Measurements from ENCODE around the gene BNC2. TPM values are rescaled to one million over a fixed set of nuclear protein-coding genes. Genes with fewer than 3 reads are reported as not detected.

Gene BNC2
- polyA plus RNA-seq, 1 donor, result 5.3 TPM

DNA sequence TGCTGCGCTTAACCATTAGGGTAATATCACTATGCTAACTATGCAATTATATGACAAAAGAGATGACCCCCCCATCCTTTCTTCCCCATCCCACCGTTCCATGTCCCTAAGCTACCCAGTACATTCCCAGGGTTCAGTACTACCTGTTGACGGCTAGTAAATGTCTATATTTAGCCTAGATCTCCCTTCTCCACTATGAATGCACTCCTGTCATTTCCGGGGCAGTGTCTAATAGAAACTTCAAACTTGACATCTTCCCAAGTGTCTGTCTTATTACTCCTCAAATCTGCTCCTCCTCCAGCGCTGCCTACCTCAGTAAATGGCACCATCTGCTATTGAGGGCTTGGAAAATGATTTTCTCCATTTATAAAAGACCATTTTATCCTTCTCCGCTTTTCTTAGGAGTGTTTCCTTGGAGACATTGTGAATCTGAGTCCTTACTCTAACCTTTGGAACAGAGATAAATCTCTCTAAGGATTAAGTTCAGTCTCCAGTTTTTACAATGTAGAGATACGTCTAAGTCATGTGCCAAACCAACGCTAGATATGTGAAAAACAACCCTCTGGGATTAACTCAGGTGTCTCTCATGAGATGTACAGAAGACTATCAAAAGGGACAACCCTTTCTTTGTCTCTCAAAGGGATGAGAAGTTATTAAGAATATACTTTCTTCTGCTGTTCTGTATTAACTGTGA is 114.9 kb downstream of the BNC2 start:
- no peak for DNase-seq

DNA sequence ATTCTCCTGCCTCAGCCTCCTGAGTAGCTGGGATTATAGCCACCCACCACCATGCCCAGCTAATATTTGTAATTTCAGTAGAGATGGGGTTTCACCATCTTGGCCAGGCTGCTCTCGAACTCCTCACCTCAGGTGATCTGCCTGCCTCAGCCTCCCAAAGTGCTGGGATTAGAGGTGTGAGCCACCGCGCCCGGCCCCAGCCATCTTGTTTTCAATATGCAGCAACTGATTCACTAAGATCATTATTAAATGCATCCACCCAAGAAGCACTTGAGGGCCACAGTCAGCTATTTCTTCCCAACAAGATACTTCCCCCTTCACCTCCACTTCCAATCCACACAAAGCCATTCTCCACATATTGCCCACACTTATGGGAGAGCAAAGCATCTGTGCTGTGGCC is 115.8 kb downstream of the BNC2 start:
- DNase-seq, result no peak

DNA sequence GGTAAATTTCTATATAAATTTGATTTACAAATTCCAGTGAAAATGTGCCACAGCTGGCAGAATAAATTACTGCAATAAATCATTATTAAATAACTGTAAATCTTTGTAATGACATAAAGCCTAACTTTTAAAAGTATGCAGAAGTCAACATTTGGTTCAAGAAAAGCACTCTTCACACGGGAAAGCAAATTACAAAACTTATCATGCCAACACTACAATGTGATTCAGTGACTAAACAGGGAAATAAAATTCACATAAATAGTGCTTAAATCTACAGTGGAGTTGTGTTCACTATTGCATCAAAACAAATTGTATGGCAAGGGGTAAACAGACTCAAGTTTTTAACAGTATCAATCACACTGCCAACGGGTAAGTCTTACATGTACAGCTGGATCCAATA is 117.2 kb downstream of the BNC2 start:
- DNase-seq, result no peak

DNA sequence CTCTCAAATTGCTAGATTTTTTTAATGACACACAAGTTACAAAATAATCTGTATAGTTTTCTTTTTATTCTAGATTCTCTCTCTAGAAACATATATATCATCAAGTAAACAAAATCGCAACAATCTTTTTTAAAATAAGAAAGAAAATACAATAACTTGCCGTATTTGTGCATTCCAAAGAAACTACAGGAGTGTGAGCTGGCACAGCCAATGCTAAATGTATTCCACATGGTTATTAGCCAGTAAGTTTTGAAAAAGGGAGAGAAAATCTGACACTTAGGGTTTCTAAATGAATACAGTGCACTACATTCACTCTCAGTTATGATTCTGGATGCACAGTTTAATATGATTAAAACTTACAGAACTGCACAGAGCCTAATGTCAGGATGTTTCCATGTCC is 117.9 kb downstream of the BNC2 start:
- no peak for DNase-seq

DNA sequence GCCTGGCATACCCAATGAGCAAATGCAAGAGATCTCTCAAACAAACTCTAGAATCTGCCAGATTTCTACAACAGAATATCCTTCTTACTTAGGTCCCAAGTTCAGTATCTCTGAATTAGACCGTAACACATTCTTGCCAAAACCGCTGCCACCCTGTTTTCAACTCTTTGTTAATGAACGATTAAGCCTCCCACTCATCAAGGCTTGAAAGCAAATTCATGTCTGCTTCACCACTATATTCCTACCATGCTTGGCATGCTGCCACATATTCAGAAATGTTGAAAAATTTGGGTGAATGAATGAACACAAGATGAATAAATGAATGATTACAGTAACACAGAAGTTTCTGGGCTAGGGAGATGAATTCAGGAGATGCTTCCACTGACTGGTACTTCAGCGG is 119.9 kb downstream of the BNC2 start:
- DNase-seq, result no peak

DNA sequence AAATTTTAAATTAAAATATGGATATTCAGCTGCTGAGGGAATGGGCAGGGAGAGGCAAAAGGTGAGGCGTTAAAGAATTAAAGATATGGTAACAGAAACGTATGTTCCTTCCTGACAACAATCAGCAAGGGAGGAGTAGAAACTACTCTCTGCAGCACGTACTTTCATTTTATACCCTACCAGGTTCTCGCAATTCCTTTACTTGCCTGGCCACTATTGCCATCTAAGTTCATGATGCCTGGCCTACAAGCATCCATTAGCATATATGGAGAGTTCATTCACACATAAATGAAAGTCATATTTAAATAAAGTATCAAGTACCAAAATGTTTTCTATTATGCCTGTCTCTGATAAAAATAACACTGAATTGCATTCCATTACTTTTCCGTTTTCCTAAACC is 125.1 kb downstream of the BNC2 start:
- DNase-seq, result no peak

DNA sequence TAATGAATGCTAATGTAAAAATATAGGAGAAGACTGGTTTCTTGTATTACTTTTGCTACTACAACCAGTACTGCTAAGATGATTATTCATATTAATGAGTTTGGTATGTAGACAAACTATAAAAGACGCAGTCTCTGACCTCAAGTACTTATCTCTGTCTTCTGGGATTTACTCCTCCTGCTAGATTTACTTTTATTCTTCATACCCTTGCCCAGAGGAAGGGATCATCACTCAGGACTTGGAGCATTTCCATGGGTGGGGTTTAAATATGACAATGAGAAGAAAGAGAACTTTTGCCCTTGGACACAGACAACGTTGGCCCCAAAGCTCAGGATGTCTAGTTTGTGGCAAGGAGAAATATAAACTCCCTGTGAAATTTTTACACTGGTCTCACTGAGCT is 126.1 kb downstream of the BNC2 start:
- DNase-seq, result no peak

DNA sequence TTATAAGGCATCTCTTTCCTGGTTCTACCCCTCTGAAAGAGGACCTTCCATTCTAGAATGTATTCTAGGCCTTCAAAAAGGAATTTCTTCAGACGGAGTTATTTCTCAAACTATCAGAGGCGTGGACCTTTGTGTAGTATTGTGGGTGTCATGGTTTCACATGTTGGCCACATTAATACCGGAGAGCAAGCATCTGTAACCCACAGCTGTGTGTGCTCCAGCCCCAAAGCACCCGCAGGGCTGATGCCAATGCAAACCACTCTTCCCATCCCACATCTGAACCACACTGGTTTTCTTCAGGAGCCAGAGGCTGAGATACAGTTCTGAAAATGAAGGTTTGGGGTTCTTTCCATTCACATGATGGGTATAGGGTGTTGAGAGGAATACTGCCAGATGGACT is 127.1 kb downstream of the BNC2 start:
- DNase-seq, result no peak

DNA sequence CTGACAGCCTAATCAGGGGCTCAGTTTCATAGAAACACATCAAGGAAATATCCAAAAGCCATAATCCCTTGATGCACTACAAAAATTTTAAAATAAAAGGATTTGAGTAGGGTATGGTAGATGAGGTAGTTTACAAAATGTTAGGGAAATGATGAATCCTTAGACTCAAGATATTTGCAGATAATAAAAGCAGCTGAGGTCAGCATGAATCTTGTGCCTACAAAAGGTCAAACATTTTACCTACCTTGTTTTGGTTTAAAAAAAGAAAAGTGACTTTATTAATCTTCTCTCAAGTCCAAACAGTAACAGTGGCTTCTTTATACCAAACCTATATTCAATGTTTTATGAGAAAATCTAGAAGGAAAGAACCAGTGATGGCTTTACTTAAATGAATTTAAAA is 135.5 kb downstream of the BNC2 start:
- DNase-seq, result no peak

DNA sequence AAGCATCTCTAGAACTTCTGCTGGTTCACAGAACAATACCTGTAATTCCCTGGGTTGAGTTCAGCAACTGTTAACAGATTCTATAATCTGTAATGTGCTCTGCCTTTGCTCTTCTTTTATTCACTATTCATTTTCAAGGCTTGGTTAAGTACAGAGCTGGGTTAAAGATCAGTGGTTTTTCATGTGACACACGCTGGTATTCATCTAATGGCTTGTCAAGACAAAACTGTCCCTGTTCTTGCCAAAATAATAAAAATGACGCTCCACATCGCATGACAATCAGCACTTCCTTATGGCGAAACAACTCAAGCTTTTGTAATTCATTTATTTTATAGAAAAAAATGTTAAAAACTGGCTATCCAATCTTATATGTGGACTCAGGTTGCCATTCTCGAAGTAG is 137.9 kb downstream of the BNC2 start:
- no peak for DNase-seq

DNA sequence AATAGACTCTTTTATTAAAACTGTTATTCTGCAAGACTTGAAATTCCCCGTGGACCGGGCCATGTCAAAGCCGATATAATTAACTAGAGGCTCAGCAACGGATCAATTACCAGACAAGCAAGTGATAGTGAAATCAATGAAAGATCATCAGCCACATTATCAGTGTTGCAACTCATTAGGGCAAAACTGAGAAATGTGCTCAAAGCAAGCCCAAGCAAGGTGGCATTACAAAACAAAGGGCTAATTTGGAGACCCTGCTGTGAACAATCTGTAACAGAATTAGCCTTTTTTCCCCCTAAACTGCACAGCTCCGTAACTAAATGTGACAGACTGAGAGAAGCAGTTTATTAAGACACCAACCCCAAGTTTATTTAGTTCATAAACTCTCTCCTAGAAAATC is 140.3 kb downstream of the BNC2 start:
- no peak for DNase-seq

DNA sequence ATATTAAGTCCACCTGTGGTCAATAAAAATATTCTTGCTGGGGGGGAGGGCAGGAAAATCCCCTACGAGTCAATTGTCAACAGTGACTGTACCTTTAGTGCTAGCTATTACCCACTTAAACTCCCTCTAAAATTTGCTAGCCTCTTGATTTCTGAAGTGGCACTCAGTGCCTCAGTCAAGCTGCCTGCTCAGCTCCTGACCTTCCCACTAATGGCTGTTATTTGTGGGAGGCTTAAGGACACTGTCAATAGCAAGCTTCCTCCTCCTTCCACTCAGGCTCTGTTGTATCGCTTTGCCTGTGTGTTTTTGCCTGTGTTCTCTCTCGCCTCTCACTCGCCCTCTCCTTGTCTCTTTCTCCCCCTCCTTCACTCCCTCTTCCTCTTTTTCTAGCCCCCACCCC is 140.8 kb downstream of the BNC2 start:
- DNase-seq, result no peak

DNA sequence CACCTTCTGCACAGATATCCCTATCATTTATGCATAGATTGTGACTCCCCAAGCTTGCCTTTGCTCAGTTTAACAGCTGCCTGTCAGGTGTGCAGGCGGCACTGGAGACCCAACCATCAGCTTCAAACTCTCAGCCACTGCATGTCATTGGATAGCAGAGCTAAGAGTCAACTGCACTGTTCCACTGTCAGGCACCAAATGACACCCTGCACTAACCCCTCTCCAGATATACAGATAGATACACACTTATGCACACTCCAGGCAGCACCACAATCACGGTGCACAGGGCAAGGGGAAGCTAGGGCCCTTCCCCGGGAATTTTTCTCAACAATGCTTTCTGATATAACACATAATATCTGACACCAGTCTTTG is 142.3 kb downstream of the BNC2 start:
- DNase-seq, result no peak

DNA sequence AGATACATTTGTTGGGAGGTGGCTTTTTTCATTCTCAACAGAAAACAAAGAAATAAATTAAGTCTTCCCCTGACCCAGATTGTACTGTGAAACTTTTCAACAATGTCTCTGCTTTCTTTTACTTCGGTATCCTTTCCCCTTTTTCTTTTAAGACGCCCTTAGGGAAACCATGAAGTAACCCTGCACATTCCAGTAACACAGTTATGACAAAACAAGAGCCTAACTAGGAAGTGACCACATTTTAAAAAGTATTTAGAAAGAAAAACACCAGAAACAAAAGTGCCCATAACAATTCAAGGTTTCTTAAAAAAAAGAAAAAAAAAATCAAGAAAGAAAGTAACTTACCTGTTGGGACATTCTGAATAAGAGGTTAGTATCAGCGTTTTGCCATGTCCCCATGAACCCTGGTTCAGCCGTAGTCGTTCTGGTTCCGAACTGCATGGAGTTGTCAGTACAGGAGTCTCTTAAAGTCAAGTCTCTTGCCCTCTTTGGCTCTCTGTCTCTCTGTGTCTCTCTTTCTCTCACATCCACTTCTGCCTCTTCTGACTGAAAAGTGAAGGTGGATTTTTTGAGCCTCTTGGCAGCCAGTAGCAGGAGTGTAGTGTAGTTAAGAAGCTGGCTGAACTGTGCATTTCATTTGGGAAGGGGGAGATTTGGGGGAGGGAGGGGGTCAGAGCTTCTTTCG is 142.9 kb downstream of the BNC2 start:
- DNase-seq, result peak; percentile 51

DNA sequence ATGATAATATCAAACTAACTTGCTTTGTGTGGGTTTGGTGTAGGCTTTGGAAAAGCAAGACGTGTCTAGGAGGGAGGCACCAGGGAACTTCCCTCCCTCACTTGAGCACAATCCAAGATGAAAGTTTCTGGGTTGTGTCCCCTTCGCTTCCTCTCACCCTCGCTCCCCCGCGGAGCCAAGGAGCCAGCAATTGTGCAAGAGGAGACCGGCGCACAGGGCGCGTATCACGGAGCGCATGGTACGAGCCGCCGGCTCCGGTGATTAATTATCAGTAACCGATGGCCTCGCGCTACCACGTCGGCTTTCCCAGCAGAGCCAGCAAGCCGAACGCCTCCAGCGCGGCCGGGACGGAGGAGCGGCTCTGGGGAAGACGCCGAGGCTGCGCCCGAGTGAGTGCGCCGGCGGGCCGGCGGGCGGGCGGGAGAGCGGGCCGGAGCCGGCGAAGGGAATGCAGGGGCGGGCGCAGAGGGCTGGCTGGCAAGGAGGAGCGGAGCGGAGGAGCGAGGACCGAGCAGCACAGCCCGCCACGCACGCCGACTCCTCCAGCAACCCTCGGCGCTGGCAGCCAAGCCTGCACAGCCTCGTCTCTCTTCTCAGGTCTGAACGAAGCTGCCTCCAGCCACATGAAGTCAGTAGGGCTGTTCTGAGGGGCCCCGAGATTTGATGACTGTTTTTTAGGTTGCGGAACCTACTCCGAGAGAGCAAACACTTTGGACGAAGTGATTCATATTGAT is 143.6 kb downstream of the BNC2 start:
- peak; percentile 81 for DNase-seq

DNA sequence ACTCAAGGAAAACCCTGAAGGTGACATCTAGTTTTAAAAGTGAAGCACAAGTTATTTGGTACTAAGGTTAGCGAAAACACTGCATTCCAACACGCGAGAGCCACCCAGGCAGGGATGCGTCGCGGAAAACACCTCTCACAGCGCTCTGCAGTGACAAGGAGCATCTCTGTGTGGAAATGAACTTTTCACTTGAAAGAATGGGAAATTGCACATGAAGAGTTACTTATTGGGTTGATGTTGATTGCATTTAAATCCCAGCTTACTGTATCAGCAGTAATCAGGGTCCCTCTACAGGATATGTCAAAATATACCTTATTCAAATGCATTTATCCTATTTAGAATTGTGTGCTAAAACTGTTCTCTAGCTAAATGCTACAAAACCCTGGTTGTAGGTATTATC is 144.4 kb downstream of the BNC2 start:
- DNase-seq, result peak; percentile 50

DNA sequence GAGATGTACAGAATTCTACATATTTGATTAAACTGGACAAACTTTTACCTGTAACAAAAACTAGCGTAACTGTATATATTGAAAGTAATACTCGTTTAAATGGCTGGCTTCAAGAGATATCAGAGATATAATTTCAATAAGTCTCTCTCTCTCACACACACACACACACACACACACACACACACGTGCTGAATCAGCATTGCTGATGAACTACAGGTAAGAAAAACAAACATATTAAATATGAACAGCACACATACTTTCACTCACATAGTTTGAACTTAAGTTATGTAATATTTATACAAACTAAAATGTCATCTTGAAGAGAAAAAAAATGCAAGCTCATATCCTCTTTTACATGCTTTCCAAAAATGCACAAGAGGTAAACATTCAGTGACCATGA is 145.4 kb downstream of the BNC2 start:
- DNase-seq, result no peak

DNA sequence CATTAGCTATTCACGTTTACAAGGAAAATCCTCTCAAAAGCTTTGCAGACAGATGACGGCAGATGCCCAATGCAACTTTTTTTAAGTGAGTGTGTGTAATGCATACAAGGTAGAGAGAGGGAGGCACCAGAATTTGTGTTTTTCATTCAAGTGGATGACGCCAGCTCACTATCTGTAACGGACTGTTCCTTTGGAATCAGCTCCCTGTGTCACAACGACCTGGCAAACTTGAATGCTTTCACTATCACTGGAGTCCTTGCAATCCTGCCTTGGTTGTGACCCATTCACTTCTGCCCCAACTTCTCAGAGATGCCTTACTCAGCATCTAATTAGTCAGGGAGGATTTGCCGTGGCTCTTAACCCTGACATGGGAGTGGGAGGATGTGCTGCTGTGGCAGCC is 148.5 kb downstream of the BNC2 start:
- DNase-seq, result no peak

DNA sequence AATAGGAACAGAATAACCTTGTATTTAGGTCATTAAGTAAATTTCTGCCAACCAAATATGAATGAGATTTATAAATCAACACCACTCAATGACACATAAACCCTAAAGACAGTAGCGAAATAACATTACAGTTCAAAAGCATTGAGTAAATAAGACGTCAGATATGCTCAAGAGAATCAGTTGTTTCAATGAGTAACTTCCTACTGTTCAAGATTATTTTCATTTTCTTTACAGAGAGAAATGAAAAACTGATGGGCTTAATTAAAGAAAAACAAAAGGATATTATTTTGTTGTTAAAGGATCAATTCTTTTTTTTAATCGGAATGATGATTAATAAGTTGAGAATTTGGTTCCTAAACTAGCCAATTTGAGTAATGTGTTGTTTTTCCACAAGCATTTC is 150.1 kb downstream of the BNC2 start:
- DNase-seq, result no peak

DNA sequence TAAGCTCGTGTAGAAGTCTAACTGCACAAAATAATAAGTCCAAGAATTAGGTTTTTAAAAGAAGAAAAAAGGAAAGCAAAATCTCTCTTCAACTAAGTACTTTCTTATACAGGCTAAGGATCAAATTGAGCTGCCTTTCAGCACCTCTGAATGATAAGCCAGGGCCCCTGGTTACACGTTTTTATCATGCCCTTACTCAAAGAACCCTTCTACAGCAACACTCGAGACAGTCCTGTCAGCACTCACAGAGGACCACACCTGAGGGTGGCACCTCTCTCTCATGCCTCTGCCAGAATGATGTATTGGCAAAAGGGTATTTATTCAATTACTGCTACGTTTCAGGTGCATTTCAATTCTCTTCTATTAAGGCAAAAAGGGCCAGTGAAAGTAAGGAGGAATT is 150.5 kb downstream of the BNC2 start:
- DNase-seq, result no peak

DNA sequence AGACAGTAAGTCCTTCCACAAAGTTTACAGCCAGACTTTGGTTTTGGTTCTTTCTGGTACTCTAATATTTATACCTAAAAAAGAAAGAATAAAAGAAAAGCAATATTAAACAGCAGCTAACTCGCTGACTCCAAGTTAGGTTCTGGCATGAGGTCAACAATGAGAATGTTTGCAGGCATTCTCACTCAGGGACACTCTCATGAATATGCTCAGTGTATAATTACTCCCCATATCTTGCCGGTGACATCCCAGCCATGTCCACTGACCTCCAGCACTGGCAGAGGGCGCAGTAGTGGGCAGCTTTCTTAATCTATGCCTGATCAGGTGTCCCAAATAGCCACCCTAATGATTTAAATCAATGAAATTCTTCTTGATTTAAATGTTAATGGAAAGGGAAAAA is 151.5 kb downstream of the BNC2 start:
- no peak for DNase-seq

DNA sequence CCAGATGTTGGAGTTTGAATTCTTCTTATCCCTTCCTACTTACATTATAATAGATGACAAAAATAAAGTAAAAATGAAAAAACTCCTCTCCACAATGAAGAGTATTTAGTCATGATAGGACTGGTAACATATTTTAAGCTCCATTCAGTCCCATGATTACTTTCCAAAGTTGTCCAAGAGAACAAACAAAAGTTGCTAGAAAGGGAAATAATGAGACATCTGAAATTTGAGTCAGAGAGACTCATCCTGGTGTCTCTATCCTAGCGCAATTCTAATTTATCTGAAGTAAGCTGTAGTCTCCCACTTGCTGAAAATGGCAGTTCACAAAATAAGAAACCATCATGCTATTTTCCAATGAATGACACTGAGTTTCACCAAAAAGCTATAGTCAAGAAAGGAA is 152.2 kb downstream of the BNC2 start:
- DNase-seq, result no peak

DNA sequence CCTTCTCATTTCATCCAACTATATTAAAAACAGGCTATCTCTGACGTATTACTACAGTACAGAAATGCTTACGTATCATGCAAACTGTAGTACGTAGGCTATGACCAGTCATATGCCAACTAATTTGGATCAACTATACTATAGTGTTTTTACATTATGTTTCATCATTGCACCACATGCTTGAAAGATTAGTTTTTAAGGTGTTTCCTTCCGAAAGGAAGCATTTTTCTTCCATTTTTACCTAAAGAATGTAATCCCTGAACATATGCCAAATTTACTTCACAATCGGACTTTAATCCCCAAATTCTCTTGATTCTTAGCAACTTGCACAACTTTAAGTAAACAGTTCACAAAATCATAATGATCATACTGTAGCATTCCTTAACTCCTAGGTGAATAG is 153.9 kb downstream of the BNC2 start:
- DNase-seq, result no peak

DNA sequence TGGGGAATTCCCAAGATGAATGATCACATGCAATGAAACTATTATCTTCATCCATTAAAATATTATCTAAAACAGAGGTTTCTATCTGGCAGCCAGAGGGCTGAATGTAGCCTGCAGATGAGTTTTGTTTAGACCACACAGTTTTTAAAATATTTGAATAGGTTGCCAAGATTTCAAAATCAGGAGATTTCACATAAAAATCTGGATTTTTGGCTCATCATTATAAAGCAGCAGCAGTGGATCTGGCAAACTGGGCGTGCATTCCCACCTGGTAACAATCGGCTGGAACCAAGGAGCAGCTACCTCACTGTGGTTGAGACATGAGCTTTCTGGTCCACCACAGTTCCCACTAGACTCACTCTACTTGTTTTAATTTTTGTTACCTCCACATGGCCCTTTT is 155.1 kb downstream of the BNC2 start:
- no peak for DNase-seq
